ENCODE measurements around the gene ERG.

GRCh38 chr21:38468989-38469388, 29.3 kb downstream of the ERG start:
- TF ChIP-seq CTCF (IDR thresholded peaks at IDR 0.05) (no peak), POLR2A (IDR thresholded peaks at IDR 0.05) (no peak)

All from heart left ventricle (tissue), 13 donors.